HepG2 (cell line): Measurements from ENCODE around the gene GNPAT. TPM values are rescaled to one million over a fixed set of nuclear protein-coding genes. Genes with fewer than 3 reads are reported as not detected.

Experiments
- BORCS8-MEF2B ChIP-seq: sonication (generic); formaldehyde crosslinking; IDR thresholded peaks from 2 replicates; pipeline ENCODE4 v1.8.0; 2022; ENCODE audit warnings: mild to moderate bottlenecking, missing genetic modification reagents
- CBX5 ChIP-seq: sonication (generic); formaldehyde crosslinking; IDR thresholded peaks from 2 replicates; pipeline ENCODE4 v1.4.0; 2020; ENCODE audit warnings: missing genetic modification reagents, borderline replicate concordance
- CEBPG ChIP-seq: IDR thresholded peaks from 2 replicates; pipeline ENCODE4 v1.6.1; 2016
- EED ChIP-seq: sonication (generic); formaldehyde crosslinking; IDR thresholded peaks from 2 replicates; pipeline ENCODE4 v1.5.0; 2020; ENCODE audit warnings: mild to moderate bottlenecking, missing genetic modification reagents
- GABPA ChIP-seq, 2 experiments: IDR thresholded peaks; 2 replicates each; pipeline ENCODE4 v1.6.1; 2011 to 2016; ENCODE audit warnings: low read depth in 2 of 2, low read length in 1 of 2, missing biosample characterization in 1 of 2, missing genetic modification characterization in 1 of 2
- HNRNPL ChIP-seq: fragments of 200-400 bp; formaldehyde crosslinking; IDR thresholded peaks from 2 replicates; pipeline ENCODE4 v1.6.1; 2017; ENCODE audit warnings: mild to moderate bottlenecking, low read depth, low read length
- IKZF1 ChIP-seq: fragments of 450-650 bp; IDR thresholded peaks from 2 replicates; pipeline ENCODE4 v1.7.1; 2016
- NFE2L1 ChIP-seq: sonication (generic); formaldehyde crosslinking; IDR thresholded peaks from 2 replicates; pipeline ENCODE4 v1.4.0; 2020; ENCODE audit warnings: missing genetic modification reagents, mild to moderate bottlenecking, borderline replicate concordance
- NONO ChIP-seq, 2 experiments: fragments of 450-650 bp in 1 of 2; sonication (generic) in 1 of 2; formaldehyde crosslinking in 1 of 2; IDR thresholded peaks in 1 of 2; conservative IDR thresholded peaks in 1 of 2; 2 replicates each; pipeline versions ENCODE4 v1.6.1 to v1.8.0; 2017 to 2022; ENCODE audit warnings: mild to moderate bottlenecking in 1 of 2, missing genetic modification reagents in 1 of 2, moderate library complexity in 1 of 2
- PLRG1 ChIP-seq: fragments of 450-650 bp; conservative IDR thresholded peaks from 2 replicates; pipeline ENCODE4 v1.6.1; 2016
- RFXANK ChIP-seq: IDR thresholded peaks from 2 replicates; pipeline ENCODE4 v1.6.1; 2016
- SALL1 ChIP-seq: sonication (generic); formaldehyde crosslinking; IDR thresholded peaks from 2 replicates; pipeline ENCODE4 v1.8.0; 2022; ENCODE audit warnings: mild to moderate bottlenecking, missing genetic modification reagents
- TBX3 ChIP-seq: fragments of 450-650 bp; IDR thresholded peaks from 2 replicates; pipeline ENCODE4 v1.6.1; 2017; ENCODE audit warnings: antibody characterized with exemption, mild to moderate bottlenecking, inconsistent platforms, borderline replicate concordance
- ZFP36L2 ChIP-seq: sonication (generic); formaldehyde crosslinking; IDR thresholded peaks from 2 replicates; pipeline ENCODE4 v1.4.0; 2020; ENCODE audit warnings: missing genetic modification reagents
- ZNF232 ChIP-seq: sonication (generic); formaldehyde crosslinking; IDR thresholded peaks from 2 replicates; pipeline ENCODE4 v1.4.0; 2020; ENCODE audit warnings: missing genetic modification reagents, borderline replicate concordance
- ZNF317 ChIP-seq: sonication (generic); formaldehyde crosslinking; IDR thresholded peaks from 2 replicates; pipeline ENCODE4 v1.5.0; 2020; ENCODE audit warnings: mild to moderate bottlenecking, missing genetic modification reagents
- ZNF34 ChIP-seq: sonication (generic); formaldehyde crosslinking; IDR thresholded peaks from 2 replicates; pipeline ENCODE4 v1.4.0; 2020; ENCODE audit warnings: mild to moderate bottlenecking, missing genetic modification reagents, borderline replicate concordance
- ZNF432 ChIP-seq: sonication (generic); formaldehyde crosslinking; IDR thresholded peaks from 2 replicates; pipeline ENCODE4 v1.5.0; 2020; ENCODE audit warnings: missing genetic modification reagents, mild to moderate bottlenecking, borderline replicate concordance
- ZNF451 ChIP-seq: sonication (generic); formaldehyde crosslinking; IDR thresholded peaks from 2 replicates; pipeline ENCODE4 v1.5.0; 2020; ENCODE audit warnings: mild to moderate bottlenecking, missing genetic modification reagents
- ZNF674 ChIP-seq: sonication (generic); formaldehyde crosslinking; IDR thresholded peaks from 2 replicates; pipeline ENCODE4 v1.5.0; 2020; ENCODE audit warnings: low read depth, mild to moderate bottlenecking, missing genetic modification reagents
- ZNF761 ChIP-seq: sonication (generic); formaldehyde crosslinking; conservative IDR thresholded peaks from 2 replicates; pipeline ENCODE4 v1.4.0; 2020; ENCODE audit warnings: mild to moderate bottlenecking, missing genetic modification reagents
- polyA plus RNA-seq, 8 experiments: library from polyadenylated mRNA; depleted of rRNA in 3 of 8; stranded (reverse) in 7 of 8; unstranded in 1 of 8; fragments of >200 nt; fragmentation: Illumina TruSeq in 4 of 8; extraction: Trizol in 4 of 8; gene quantifications; 2 replicates each; pipeline versions ENCODE4 v1.2.1 to v1.2.3, GENCODE V29; 2011 to 2016; ENCODE audit warnings: low read depth in 4 of 8, missing spikeins in 1 of 8, mixed read lengths in 1 of 8; ENCODE audit not compliant: insufficient read depth in 1 of 8
- total RNA-seq, 5 experiments: library from RNA; depleted of rRNA; stranded (reverse); fragments of >200 nt; fragmentation: Illumina TruSeq; extraction: Trizol; gene quantifications; 2 replicates each; pipeline ENCODE4 v1.2.3, GENCODE V29; 2016; ENCODE audit warnings: low read depth in 1 of 5
- TF ChIP-seq, protein P1 (sequence below): sonication (generic); formaldehyde crosslinking; IDR thresholded peaks from 2 replicates; pipeline ENCODE4 v1.4.0; 2020; ENCODE audit warnings: mild to moderate bottlenecking, missing genetic modification reagents
- TF ChIP-seq, protein P2 (sequence below): sonication (generic); formaldehyde crosslinking; IDR thresholded peaks from 2 replicates; pipeline ENCODE4 v1.9.0; 2022; ENCODE audit warnings: low read depth, missing genetic modification reagents
- TF ChIP-seq, protein P3 (sequence below): sonication (generic); formaldehyde crosslinking; IDR thresholded peaks from 2 replicates; pipeline ENCODE4 v1.8.1; 2023; ENCODE audit warnings: mild to moderate bottlenecking, missing genetic modification reagents
- TF ChIP-seq, protein P4 (sequence below): sonication (generic); formaldehyde crosslinking; IDR thresholded peaks from 2 replicates; pipeline ENCODE4 v1.5.0; 2020; ENCODE audit warnings: missing genetic modification reagents
- TF ChIP-seq, protein P5 (sequence below): IDR thresholded peaks from 2 replicates; pipeline ENCODE4 v1.6.1; 2016

GNPAT gene
- total and polyA plus RNA-seq, 2 of the 13 experiments (the other 11 are each of a cell fraction or from before 2014, with no cell fraction given): 58.3 to 114 TPM

DNA sequence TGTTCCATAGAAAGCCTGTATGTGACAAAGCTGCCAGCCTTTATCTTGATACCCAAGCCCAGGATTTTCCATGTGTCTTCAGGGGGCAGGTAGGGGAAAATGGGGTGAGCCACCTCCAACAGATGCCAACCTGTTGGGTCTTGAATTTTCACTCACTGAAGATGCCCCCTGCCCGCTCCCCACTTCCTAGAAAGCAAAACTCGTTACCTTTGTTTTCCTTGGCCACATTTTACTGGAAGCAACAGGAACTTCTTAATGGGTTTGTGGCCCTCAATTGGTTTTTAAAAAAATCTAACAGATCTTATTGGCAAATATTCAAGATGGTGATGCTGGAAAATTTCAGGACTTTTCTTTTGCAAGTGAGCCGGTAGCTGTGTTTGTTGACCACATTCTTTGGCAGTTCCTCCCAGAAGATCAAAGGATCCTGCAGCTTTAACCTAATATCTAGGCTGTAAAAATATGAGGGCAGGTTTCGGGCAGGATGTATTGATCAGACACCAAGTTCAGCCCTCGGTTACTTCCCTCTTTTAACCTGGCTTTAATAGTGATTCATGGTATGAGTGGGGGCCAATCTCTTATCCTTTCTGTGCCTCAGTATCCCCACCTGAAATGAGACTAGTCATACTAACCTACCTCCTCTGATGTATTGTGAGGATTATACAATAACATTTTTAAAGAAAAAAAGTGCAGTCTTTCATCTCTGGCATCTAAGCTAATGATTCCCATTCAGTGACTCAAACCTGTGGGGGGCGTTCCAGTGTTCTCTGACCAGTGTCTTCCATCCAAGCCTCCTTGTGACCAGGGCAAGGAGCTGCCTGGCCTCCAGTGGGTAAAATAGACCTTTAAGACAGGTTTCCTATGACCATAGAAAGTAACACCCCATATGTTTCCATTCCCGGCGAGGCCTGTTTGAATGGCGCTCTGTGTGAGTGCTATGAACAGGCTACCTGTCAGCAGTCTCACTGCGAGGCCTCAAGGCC, 21.3 kb upstream of the GNPAT start (continued):
- no peak for TF ChIP-seq PLRG1
- no peak for TF ChIP-seq BORCS8-MEF2B (CRISPR knock-in tag)
- 0 out of 2 replicates have a peak, but pooled peaks have one; percentile 34 for TF ChIP-seq ZNF317 (CRISPR knock-in tag)
- TF ChIP-seq CEBPG (CRISPR knock-in tag): peak; percentile 22; the same call in 1 of the 2 replicates
- no peak for TF ChIP-seq ZNF34 (CRISPR knock-in tag)
- no peak for TF ChIP-seq GABPA (IDR thresholded peaks at IDR 0.05; ENCODE audit: low read depth, low read length)
- peak; percentile 33; the same call in 1 of the 2 replicates for TF ChIP-seq GABPA (CRISPR knock-in tag; IDR thresholded peaks at IDR 0.05; ENCODE audit: low read depth)
- no peak for TF ChIP-seq HNRNPL
- TF ChIP-seq ZNF232 (CRISPR knock-in tag): no peak
- TF ChIP-seq, protein P1, sequence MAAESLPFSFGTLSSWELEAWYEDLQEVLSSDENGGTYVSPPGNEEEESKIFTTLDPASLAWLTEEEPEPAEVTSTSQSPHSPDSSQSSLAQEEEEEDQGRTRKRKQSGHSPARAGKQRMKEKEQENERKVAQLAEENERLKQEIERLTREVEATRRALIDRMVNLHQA: no peak
- TF ChIP-seq EED (CRISPR knock-in tag): no peak
- no peak for TF ChIP-seq NONO (IDR thresholded peaks at IDR 0.05)
- TF ChIP-seq NONO (CRISPR knock-in tag; conservative IDR thresholded peaks at IDR 0.05): no peak
- peak; percentile 62; the same call in 1 of the 2 replicates for TF ChIP-seq SALL1 (CRISPR knock-in tag)
- TF ChIP-seq RFXANK (CRISPR knock-in tag): no peak
- no peak for TF ChIP-seq ZFP36L2
- TF ChIP-seq, protein P2, sequence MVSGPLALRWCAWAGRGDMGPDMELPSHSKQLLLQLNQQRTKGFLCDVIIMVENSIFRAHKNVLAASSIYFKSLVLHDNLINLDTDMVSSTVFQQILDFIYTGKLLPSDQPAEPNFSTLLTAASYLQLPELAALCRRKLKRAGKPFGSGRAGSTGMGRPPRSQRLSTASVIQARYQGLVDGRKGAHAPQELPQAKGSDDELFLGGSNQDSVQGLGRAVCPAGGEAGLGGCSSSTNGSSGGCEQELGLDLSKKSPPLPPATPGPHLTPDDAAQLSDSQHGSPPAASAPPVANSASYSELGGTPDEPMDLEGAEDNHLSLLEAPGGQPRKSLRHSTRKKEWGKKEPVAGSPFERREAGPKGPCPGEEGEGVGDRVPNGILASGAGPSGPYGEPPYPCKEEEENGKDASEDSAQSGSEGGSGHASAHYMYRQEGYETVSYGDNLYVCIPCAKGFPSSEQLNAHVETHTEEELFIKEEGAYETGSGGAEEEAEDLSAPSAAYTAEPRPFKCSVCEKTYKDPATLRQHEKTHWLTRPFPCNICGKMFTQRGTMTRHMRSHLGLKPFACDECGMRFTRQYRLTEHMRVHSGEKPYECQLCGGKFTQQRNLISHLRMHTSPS (CRISPR knock-in tag): no peak
- no peak for TF ChIP-seq CBX5 (CRISPR knock-in tag)
- no peak for TF ChIP-seq ZNF674 (CRISPR knock-in tag)
- TF ChIP-seq TBX3: no peak
- no peak for TF ChIP-seq ZNF451
- no peak for TF ChIP-seq NFE2L1 (CRISPR knock-in tag)
- TF ChIP-seq, protein P3, sequence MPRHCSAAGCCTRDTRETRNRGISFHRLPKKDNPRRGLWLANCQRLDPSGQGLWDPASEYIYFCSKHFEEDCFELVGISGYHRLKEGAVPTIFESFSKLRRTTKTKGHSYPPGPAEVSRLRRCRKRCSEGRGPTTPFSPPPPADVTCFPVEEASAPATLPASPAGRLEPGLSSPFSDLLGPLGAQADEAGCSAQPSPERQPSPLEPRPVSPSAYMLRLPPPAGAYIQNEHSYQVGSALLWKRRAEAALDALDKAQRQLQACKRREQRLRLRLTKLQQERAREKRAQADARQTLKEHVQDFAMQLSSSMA: no peak
- TF ChIP-seq, protein P4, sequence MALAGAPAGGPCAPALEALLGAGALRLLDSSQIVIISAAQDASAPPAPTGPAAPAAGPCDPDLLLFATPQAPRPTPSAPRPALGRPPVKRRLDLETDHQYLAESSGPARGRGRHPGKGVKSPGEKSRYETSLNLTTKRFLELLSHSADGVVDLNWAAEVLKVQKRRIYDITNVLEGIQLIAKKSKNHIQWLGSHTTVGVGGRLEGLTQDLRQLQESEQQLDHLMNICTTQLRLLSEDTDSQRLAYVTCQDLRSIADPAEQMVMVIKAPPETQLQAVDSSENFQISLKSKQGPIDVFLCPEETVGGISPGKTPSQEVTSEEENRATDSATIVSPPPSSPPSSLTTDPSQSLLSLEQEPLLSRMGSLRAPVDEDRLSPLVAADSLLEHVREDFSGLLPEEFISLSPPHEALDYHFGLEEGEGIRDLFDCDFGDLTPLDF (CRISPR knock-in tag): no peak
- no peak for TF ChIP-seq ZNF761
- TF ChIP-seq, protein P5, sequence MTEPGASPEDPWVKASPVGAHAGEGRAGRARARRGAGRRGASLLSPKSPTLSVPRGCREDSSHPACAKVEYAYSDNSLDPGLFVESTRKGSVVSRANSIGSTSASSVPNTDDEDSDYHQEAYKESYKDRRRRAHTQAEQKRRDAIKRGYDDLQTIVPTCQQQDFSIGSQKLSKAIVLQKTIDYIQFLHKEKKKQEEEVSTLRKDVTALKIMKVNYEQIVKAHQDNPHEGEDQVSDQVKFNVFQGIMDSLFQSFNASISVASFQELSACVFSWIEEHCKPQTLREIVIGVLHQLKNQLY: no peak
- no peak for TF ChIP-seq IKZF1
- TF ChIP-seq ZNF432 (CRISPR knock-in tag): no peak
